PC-9 (cell line): ENCODE results near the gene PLCG2.

ENCODE experiments used
- CTCF ChIP-seq: fragments of 200-600 bp; sonication (generic); conservative IDR thresholded peaks from 2 replicates; pipeline ENCODE4 v1.6.1; 2017; ENCODE audit warnings: mixed run types, antibody characterized with exemption, mild to moderate bottlenecking, moderate library complexity
- EZH2 ChIP-seq: fragments of 200-600 bp; sonication (generic); IDR thresholded peaks from 2 replicates; pipeline ENCODE4 v1.8.0; 2017; ENCODE audit warnings: antibody characterized with exemption, low read depth

GRCh38 chr16:81746566-81746965 lies 32.5 kb upstream of the PLCG2 start:
- TF ChIP-seq CTCF: no peak
- TF ChIP-seq EZH2: no peak
